GM12878 (cell line): ENCODE measurements around the gene APOH. TPM values are rescaled to one million over a fixed set of nuclear protein-coding genes. Genes with fewer than 3 reads are reported as not detected.

Experiments used
- ATAC-seq: fragments of 200-7000 bp; cut with Tn5 transposase; 3 replicates; pipeline ENCODE4 v1.9.1; 2020; ENCODE audit warnings: mild to moderate bottlenecking, moderate library complexity
- BruUV-seq: library from RNA; stranded (reverse); fragments of 400-500 nt; replicated peaks from 2 replicates; lab custom pipeline; 2021; lab: Mats Ljungman, UMichigan
- CTCF ChIA-PET: fragments of 300-600 bp; sonication (Branson Sonifier 250); formaldehyde crosslinking; extraction: SDS; loops from one replicate; lab custom pipeline; 2021; ENCODE audit warnings: inconsistent platforms; lab: Yijun Ruan, JAX
- POLR2A ChIA-PET: fragments of 350-600 bp; formaldehyde crosslinking; extraction: SDS; loops from one replicate; lab custom pipeline; 2021; ENCODE audit warnings: inconsistent platforms; lab: Charles Lee
- RAD21 ChIA-PET: fragments of 300-600 bp; sonication (Branson Sonifier 250); formaldehyde crosslinking; loops from one replicate; lab custom pipeline; 2023; ENCODE audit warnings: antibody characterized with exemption; ENCODE audit not compliant: unreplicated experiment; lab: Charles Lee
- SMC1A ChIA-PET: fragments of 300-600 bp; sonication (Branson Sonifier 250); formaldehyde crosslinking; loops from one replicate; lab custom pipeline; 2023; ENCODE audit not compliant: unreplicated experiment, uncharacterized antibody; lab: Charles Lee
- DNase-seq: peaks from one replicate; pipeline ENCODE4 v3.0.0-alpha.2; 2011; ENCODE audit warnings: low read depth, low spot score
- FAIRE-seq: peaks from 3 replicates; lab custom pipeline; 2011; peaks lifted over from hg19 to GRCh38; lab: Jason Lieb, UNC
- H2AFZ ChIP-seq: 2 replicates; pipeline ENCODE4 v1.6.0; 2011; ENCODE audit warnings: low read depth, low read length, control low read depth; ENCODE audit not compliant: control insufficient read depth
- H3K27ac ChIP-seq: 2 replicates; pipeline ENCODE4 v1.5.1; 2011; ENCODE audit warnings: control low read depth; ENCODE audit not compliant: control insufficient read depth, insufficient read depth
- H3K27me3 ChIP-seq, 2 experiments: replicated peaks in 1 of 2; 2 replicates each; pipeline versions ENCODE4 v1.6.0 to v1.6.1; 2011; ENCODE audit warnings: low read length in 1 of 2; ENCODE audit not compliant: control insufficient read depth in 2 of 2, insufficient read depth in 2 of 2
- H3K36me3 ChIP-seq, 2 experiments: 2 replicates each; pipeline ENCODE4 v1.5.1; 2011; ENCODE audit warnings: low read length in 1 of 2; ENCODE audit not compliant: control insufficient read depth in 2 of 2, insufficient read depth in 2 of 2
- H3K4me1 ChIP-seq: 2 replicates; pipeline ENCODE4 v1.6.1; 2011; ENCODE audit warnings: mild to moderate bottlenecking, low read length, moderate library complexity, mixed read lengths; ENCODE audit not compliant: control insufficient read depth, insufficient read depth
- H3K4me2 ChIP-seq: 2 replicates; pipeline ENCODE4 v1.6.0; 2011; ENCODE audit warnings: control low read depth; ENCODE audit not compliant: control insufficient read depth, insufficient read depth
- H3K4me3 ChIP-seq: fragments of 200-600 bp; sonication (generic); 2 replicates; pipeline ENCODE4 v1.5.1; 2016
- H3K79me2 ChIP-seq: 2 replicates; pipeline ENCODE4 v1.6.0; 2011; ENCODE audit warnings: low read length; ENCODE audit not compliant: control insufficient read depth, insufficient read depth
- H3K9ac ChIP-seq: 2 replicates; pipeline ENCODE4 v1.8.0; 2011; ENCODE audit warnings: low read length, control low read depth, mixed read lengths; ENCODE audit not compliant: control insufficient read depth, insufficient read depth
- H3K9me3 ChIP-seq: replicated peaks from 3 replicates; pipeline ENCODE4 v1.5.1; 2011; ENCODE audit warnings: mild to moderate bottlenecking, low read length; ENCODE audit not compliant: control insufficient read depth, insufficient read depth
- H4K20me1 ChIP-seq: 2 replicates; pipeline ENCODE4 v1.6.0; 2011; ENCODE audit not compliant: control insufficient read depth, insufficient read depth
- BACH1 ChIP-seq: fragments of 450-650 bp; IDR thresholded peaks from 2 replicates; pipeline ENCODE4 v1.6.1; 2017; ENCODE audit warnings: mild to moderate bottlenecking, borderline replicate concordance
- BCL3 ChIP-seq: IDR thresholded peaks from 2 replicates; pipeline ENCODE4 v1.6.1; 2011; ENCODE audit warnings: borderline replicate concordance, low read depth, mild to moderate bottlenecking, moderate library complexity, low read length; ENCODE audit not compliant: insufficient read depth, poor library complexity, severe bottlenecking
- CBFB ChIP-seq: IDR thresholded peaks from 2 replicates; pipeline ENCODE4 v1.6.1; 2016; ENCODE audit warnings: antibody characterized with exemption, low read depth
- GABPA ChIP-seq: IDR thresholded peaks from 2 replicates; pipeline ENCODE4 v1.6.1; 2014; ENCODE audit warnings: antibody characterized with exemption, low read depth, mild to moderate bottlenecking, inconsistent platforms
- HDAC2 ChIP-seq: fragments of 200-600 bp; sonication (generic); IDR thresholded peaks from 2 replicates; pipeline ENCODE4 v1.6.1; 2017
- KAT2A ChIP-seq: conservative IDR thresholded peaks from 2 replicates; pipeline ENCODE4 v1.6.1; 2011; ENCODE audit warnings: low read depth, low read length; ENCODE audit not compliant: control insufficient read depth
- POLR2AphosphoS2 ChIP-seq: IDR thresholded peaks from 2 replicates; pipeline ENCODE4 v1.6.1; 2011; ENCODE audit warnings: low read depth, mild to moderate bottlenecking, low read length, improper control_type of control experiment, moderate library complexity
- SUZ12 ChIP-seq: fragments of 200-600 bp; sonication (generic); IDR thresholded peaks from one replicate; pipeline ENCODE4 v1.6.1; 2018; ENCODE audit warnings: antibody characterized with exemption, mild to moderate bottlenecking; ENCODE audit not compliant: unreplicated experiment
- ZSCAN29 ChIP-seq: fragments of 450-650 bp; IDR thresholded peaks from 2 replicates; pipeline ENCODE4 v1.6.1; 2017; ENCODE audit warnings: mild to moderate bottlenecking, moderate library complexity
- WGBS: methylation state at CpG from one replicate; pipeline ENCODE4 v1.1.6; 2016; ENCODE audit warnings: low lambda C conversion rate; ENCODE audit not compliant: insufficient replicate concordance, insufficient coverage; ENCODE audit errors: missing lambda C conversion rate; 5-methylcytosine and 5-hydroxymethylcytosine counted together
- in situ Hi-C: fragments of 300-500 bp; cut with MboI; formaldehyde crosslinking; loops from 9 replicates; pipeline ENCODE4 v1.14.3; 2018; ENCODE audit warnings: mixed read lengths
- intact Hi-C: fragments of 100-400 bp; cut with micrococcal nuclease; formaldehyde crosslinking; loops from one replicate; pipeline ENCODE4 v1.14.2; 2022; ENCODE audit not compliant: unreplicated experiment
- polyA plus RNA-seq, 11 experiments: library from polyadenylated mRNA; depleted of rRNA in 4 of 11; unstranded in 6 of 11; stranded (reverse) in 5 of 11; fragments of >200 nt; fragmentation: Nextera tagmentation in 4 of 11; fragmentation: Illumina TruSeq in 1 of 11; extraction: Ambion mirVana in 4 of 11; extraction: Trizol in 1 of 11; gene quantifications; 1 replicate in 1 of 11; 2 replicates in 10 of 11; pipeline versions ENCODE4 v1.2.1 to v1.2.3, GENCODE V29; 2011 to 2016; ENCODE audit warnings: inconsistent platforms in 2 of 11, missing spikeins in 2 of 11, low read depth in 1 of 11
- total RNA-seq, 4 experiments: library from RNA; depleted of rRNA in 3 of 4; stranded (reverse); fragments of >200 nt in 3 of 4; fragmentation: Illumina TruSeq in 1 of 4; extraction: Trizol in 1 of 4; gene quantifications; 2 replicates each; pipeline versions ENCODE4 v1.2.1 to v1.2.3, GENCODE V29; 2013 to 2021

Gene APOH
- total and polyA plus RNA-seq, 10 of the 15 experiments (the other 5 are each of a cell fraction or from before 2014, with no cell fraction given) = 1.8 TPM; not detected in 9

- Histone ChIP-seq H4K20me1 (no peaks in the 10 kb centered on the region), H2AFZ (no peak overlapping the region), H3K79me2 (no peaks in the 10 kb centered on the region), H3K4me3 (no peak overlapping the region), H3K27me3 (no peaks in the 10 kb centered on the region; a peak in 1 of 4 replicates), H3K9ac (no peak overlapping the region), H3K27ac (no peak overlapping the region), H3K36me3 (no peaks in the 10 kb centered on the region), H3K4me2 (no peak overlapping the region), H3K9me3 (no peaks in the 10 kb centered on the region), H3K4me1 (no peaks in the 10 kb centered on the region)
- DNase-seq (no peak), ATAC-seq (no peak), FAIRE-seq (no peak)
- ChIA-PET RAD21 (no interaction called here), CTCF (no interaction called here), SMC1A (no interaction called here), POLR2A (no interaction called here)
- no TSS peak for BruUV-seq
- TF ChIP-seq BCL3 (no peak), SUZ12 (no peak), BACH1 (no peak), CBFB (no peak), GABPA (no peak), POLR2AphosphoS2 (no peak), ZSCAN29 (no peak), HDAC2 (no peak), KAT2A (no peak)
- in situ Hi-C loops = no loop called here
- 28% methylated on average over 3 of the region's 3 CpGs for WGBS
- intact Hi-C loops = no loop called here
Observed at GRCh38 chr17:66171692-66172091, 57.5 kb downstream of the APOH start.
